NCI-H1417 (cell line): Measurements from ENCODE around the gene SEC61G.
A peak's percentile ranks its signal among the peaks of the same experiment; 100 is the strongest.

Experiments used
- DNase-seq, 3 experiments: peaks; one replicate each; lab custom pipeline; 2025; lab: John Stamatoyannopoulos, UW

The SEC61G gene

DNA sequence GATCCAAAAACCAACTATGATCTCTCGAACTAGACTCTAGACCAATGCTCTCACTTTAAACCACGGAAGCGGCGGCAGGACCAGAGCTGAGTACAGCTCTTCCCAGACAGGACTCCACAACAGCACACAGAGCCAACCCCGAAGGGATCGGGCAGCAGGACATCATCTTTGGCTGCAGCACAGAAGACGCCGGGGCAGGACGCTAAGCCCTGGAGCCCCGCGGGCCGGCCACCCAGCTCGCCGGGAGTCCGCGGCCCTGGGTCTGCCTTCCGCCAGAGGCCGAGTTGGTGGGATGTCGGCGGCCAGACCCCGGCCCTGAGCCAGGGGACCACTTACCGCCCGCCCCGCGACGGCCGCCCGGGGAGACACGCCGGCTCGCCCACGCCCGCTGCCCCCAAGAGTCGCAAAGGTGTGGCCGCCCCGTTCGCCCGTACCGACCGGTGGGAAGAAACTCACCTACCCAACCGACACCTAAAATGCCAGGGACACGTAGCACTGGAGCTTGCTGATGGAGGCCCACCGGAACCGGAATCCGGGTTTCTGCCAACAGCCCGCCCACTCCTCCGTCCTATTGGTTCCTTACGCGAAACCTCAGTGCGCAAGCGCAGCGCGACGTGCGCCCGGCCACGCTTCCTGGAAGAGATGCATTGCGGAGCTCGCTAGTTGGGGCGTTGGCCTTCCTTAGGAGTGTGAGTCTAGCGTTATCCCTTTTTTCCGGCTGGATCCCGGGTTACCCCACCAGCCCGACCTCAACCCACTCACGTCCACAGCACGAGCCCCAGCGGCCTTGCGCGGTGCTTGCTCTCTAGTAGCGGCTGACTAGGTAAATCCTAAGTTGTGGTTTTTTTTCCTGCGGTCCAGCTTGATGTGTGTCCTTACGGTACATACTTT is at the start of gene SEC61G:
TSS of gene SEC61G (minus strand) at position 510 of the 891 bp plus-strand sequence. CDS start 1,623 bp downstream, outside the sequence.
- DNase-seq, result peak; percentile 95 to 98 (median 95)

- no peak for DNase-seq
Measured at GRCh38 chr7:54802841-54803240, 43.8 kb upstream of the SEC61G start.

- DNase-seq, result no peak
Measured at GRCh38 chr7:54802114-54802513, 43.1 kb upstream of the SEC61G start.

- no peak for DNase-seq
Measured at GRCh38 chr7:54799792-54800191, 40.8 kb upstream of the SEC61G start.

DNA sequence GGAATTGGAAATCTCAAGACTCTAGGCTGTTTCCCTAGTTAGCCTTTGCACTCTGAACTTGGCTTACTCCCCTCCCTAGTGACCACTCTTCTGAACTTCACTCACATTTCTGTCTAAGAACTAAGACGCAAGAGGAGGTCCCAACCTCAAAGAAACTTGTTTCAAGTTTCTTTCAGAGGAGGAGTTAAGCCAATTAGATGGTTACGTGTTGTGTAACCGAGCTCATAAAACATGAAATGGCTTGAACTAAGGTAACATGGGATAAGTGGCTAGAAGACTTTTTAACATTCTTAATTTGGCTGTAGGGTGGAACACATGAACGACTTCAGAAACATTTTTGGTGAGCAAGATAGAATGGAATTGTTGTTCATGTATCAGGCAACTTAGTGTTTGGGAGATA is 39.5 kb upstream of the SEC61G start:
- no peak for DNase-seq

GRCh38 chr7:54796853-54797252 is 37.8 kb upstream of the SEC61G start:
- no peak for DNase-seq

DNA sequence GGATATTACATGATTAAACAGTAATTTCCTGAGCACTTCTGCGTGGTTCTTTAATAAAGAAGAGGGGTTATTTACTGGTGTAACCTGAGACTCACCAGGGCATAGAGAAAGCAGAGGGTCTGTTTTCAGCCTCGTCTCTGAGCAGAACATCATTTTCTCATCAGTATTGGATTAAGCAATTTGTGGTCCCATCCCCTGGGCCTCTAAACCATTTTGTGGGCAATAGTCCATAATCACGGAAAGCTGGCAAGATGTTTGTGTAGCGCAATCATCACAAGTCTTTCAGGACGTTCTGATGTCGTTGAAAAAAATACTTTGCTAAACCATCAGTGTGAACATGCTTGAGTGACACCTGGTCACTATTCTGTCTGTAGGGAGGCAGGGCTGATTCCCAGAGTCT is 37.1 kb upstream of the SEC61G start:
- peak in 1 of 3 experiments; percentile 9 for DNase-seq

GRCh38 chr7:54792383-54792782 is 33.4 kb upstream of the SEC61G start:
- no peak for DNase-seq

DNA sequence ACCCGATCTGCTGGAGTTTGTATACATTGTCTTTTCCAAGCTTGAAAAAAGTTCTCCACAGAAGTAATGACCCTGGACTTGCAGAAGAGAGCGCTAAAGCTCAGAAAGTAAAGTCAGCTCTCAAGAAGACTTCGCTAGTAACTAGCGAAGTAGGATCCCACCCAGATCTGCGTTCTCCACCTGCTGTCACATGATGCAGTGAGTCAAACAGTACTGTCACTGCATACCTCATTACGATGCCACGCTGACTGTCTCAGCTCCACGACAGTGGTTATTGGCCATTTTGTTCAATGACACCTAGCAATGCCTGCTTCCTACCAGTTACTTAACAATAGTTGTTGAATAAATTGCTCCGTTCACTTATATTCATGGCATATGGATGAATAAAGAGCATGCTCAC is 29.7 kb upstream of the SEC61G start:
- DNase-seq, result peak in 2 of 3 experiments; percentile 18 to 41

- no peak for DNase-seq
Measured at GRCh38 chr7:54785261-54785660, 26.2 kb upstream of the SEC61G start.

- no peak for DNase-seq
Measured at GRCh38 chr7:54783952-54784351, 24.9 kb upstream of the SEC61G start.

DNA sequence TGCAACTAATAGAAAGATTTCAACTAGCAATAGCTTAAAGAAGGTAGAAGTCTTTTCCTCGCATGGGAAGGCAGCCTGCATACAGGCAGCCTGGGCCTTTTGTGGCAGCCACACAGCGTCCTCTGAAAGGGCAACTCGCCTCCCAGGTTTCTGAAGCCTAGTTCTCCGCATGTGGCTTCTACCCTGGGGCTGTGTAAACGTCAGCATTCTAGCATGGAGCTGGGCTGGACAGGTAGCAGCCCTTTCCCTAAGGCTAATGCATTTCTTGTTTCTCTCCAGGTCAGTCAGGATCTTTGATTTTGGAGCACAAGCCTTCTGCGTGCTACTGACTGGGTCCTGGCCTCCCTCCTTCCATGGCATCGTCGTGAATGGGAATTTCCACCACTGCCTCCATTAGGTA is 23.8 kb upstream of the SEC61G start:
- DNase-seq, result no peak

GRCh38 chr7:54782314-54782713 is 23.3 kb upstream of the SEC61G start:
- no peak for DNase-seq

- no peak for DNase-seq
Measured at GRCh38 chr7:54781134-54781920, 22.3 kb upstream of the SEC61G start.

DNA sequence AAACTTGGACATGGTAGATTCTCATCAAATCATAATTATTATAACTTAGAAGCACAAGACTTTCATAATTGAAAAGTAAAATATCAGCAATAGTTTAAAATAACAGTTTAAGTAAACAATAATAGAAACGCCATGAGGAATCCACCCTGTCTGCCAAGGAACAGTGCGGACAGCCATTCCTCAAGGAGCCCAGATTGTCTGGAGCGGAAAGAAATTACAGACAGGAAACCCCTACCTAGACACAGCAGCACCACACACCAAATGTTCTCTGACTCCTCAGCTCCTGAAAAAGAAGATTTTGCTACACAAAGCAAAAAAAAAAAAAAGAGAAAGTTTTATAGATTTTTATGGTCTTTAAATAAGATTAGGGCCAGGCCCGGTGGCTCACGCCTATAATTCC is 21.5 kb upstream of the SEC61G start:
- DNase-seq, result no peak

- no peak for DNase-seq
Measured at GRCh38 chr7:54778696-54779540, 19.9 kb upstream of the SEC61G start.

DNA sequence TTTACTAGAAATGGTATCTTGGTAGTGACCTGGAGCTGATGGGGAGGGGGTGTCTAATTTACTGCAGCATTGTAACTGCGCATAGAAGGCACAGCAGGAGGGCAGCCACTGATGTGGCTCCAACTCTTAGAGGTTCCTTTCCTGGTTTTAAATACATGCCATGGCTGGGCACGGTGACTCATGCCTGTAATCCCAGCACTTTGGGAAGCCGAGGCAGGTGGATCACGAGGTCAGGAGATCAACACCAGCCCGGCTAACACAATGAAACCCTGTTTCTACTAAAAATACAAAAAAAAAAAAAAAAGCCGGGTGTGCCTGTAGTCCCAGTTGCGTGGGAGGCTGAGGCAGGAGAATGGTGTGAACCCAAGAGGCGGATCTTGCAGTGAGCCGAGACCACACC is 19.2 kb upstream of the SEC61G start:
- DNase-seq, result no peak

GRCh38 chr7:54774785-54775740 is 16.1 kb upstream of the SEC61G start:
- DNase-seq, result no peak

GRCh38 chr7:54773472-54774399 is 14.7 kb upstream of the SEC61G start:
- DNase-seq, result peak; percentile 76 to 91 (median 80)

DNA sequence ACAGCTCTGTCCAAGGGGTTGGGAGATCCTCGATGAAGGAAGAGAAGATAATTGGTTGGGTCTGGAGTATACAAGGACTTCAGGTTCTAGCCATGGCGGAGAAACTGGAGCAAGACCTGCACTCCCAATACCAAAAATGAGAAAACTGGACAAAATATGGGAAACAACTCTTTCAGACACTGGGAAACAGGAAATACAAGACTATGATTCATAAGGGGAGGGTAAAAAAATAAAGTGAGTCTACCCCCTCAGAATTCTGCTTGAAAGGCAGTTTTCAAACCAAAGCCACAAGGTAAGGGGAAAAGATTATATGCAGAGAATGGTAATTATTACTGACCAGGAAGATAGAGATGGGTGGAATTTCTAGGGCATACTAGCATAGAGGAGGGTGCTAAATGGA is 10.2 kb upstream of the SEC61G start:
- no peak for DNase-seq
